ENCODE measurements around the gene NUB1.

Gene NUB1

DNA sequence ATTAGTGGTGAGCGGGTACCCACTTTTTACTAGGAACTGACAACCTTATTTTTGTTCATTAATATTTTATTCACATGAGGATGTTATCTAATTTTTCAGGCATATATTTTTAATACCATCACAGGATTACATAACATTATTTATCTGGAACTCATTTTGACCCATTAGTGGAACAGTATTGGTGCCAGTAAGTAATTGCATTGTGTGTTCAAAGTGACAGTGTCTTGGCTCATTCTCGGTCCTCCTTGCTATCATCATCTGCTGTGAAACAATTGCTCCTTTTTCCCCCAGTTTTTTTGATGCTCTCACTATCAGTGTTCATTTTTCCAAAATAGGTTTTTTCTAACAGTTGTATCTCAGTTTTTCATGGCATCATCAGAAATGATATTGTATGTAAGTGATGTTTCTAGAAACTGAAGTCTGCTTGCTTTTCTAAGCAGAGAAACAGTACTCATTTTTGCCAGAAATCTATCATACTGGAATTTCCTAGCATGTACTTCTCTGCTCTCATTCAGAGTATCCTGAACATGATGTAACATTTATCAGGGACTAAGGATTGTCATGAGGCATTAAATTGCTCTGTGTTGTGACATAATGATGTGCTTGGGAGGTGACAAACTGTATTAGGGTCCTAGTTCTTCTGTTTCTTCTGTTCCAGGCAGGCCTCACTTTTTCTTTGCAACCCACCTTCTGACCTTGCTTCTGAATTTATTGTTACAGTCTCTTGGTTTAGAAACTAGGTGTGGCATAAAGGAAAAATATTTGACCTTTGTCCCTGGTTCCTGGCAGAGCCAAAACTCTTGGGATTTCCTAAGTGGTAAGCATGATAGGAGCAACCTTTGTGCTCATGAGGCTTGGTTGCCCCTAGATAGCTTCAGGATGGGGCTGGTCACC is 4.2 kb downstream of the NUB1 start:
- no peak for FAIRE-seq
- TF ChIP-seq, protein P1, sequence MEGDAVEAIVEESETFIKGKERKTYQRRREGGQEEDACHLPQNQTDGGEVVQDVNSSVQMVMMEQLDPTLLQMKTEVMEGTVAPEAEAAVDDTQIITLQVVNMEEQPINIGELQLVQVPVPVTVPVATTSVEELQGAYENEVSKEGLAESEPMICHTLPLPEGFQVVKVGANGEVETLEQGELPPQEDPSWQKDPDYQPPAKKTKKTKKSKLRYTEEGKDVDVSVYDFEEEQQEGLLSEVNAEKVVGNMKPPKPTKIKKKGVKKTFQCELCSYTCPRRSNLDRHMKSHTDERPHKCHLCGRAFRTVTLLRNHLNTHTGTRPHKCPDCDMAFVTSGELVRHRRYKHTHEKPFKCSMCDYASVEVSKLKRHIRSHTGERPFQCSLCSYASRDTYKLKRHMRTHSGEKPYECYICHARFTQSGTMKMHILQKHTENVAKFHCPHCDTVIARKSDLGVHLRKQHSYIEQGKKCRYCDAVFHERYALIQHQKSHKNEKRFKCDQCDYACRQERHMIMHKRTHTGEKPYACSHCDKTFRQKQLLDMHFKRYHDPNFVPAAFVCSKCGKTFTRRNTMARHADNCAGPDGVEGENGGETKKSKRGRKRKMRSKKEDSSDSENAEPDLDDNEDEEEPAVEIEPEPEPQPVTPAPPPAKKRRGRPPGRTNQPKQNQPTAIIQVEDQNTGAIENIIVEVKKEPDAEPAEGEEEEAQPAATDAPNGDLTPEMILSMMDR (IDR thresholded peaks at IDR 0.05; ENCODE audit: insufficient read depth, missing control alignments) = no peak
- no peak for DNase-seq (ENCODE audit: insufficient read length, low spot score)

DNA sequence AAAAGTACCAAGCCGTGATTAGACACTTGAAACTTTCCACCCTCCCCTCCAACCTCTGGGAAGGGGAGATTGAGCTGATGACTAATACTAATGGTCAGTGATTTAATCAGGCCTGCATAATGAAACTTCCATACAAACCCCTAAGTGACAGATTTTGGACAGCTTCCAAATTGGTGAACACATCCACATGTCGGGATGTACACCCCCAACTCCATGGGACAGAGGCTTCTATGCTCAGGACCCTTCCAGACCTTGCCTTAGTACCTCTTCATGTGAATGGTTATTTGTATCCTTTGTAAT is 4.8 kb downstream of the NUB1 start:
- DNase-seq (ENCODE audit: insufficient read length, low spot score) = no peak
- no peak for FAIRE-seq

DNA sequence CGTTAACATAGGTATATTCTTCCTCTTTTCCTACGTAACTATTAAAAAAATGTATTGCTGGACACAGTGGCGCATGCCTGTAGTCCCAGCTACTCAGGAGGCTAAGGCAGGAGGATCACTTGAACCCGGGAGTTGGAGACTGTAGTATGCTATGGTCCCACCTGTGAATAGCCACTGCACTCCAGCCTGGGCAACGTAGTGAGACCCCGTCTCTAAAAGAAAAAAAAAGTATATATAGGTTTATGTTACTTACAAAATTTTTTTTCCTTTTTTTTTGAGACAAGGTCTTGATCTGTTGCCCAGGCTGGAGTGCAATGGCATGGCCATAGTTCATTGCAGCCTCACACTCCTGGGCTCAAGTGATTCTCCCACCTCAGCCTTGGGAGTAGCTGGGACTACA is 5.6 kb downstream of the NUB1 start:
- TF ChIP-seq, protein P1 (IDR thresholded peaks at IDR 0.05; ENCODE audit: insufficient read depth, missing control alignments) = no peak
- no peak for DNase-seq (ENCODE audit: insufficient read length, low spot score)
- FAIRE-seq = no peak

More for the DNA sequence above, 4.8 kb downstream of the NUB1 start:
- TF ChIP-seq, protein P1 (IDR thresholded peaks at IDR 0.05; ENCODE audit: insufficient read depth, missing control alignments) = no peak

DNA sequence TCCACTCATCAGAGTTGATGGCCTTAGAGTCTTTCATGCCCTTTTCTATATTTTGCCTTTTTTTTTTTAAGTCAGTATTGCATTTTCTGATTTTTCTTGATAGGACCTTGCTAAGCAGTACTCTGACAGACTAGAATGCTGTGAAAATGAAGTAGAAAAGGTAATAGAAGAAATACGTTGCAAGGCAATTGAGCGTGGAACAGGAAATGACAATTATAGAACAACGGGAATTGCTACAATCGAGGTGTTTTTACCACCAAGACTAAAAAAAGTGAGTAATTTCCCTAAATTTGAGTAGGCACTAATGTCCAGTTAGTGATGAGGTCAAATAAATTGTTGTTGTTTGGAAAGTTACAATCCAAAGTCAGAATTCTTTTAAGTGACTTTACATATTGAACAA is 7.4 kb downstream of the NUB1 start:
- TF ChIP-seq, protein P1 (IDR thresholded peaks at IDR 0.05; ENCODE audit: insufficient read depth, missing control alignments) = no peak
- no peak for FAIRE-seq
- no peak for DNase-seq (ENCODE audit: insufficient read length, low spot score)

DNA sequence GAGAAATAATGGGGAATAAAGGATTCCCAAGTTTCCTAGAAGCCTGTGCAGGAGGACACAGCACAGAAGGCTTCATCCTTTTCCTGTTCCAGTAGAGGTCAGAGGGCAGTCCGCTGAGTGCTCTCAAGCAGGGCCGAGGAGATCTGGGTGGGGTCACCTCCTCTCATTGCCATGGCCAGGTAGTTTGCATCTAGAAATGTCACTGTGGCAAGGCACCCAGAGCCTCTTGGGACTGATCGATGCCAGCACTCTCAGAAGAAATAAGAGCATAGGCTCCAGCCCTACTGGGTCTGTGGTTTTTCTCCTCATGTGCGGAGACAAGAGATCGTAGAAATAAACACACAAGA is 7.9 kb downstream of the NUB1 start:
- no peak for FAIRE-seq
- DNase-seq (ENCODE audit: insufficient read length, low spot score) = no peak
- TF ChIP-seq, protein P1 (IDR thresholded peaks at IDR 0.05; ENCODE audit: insufficient read depth, missing control alignments) = no peak

DNA sequence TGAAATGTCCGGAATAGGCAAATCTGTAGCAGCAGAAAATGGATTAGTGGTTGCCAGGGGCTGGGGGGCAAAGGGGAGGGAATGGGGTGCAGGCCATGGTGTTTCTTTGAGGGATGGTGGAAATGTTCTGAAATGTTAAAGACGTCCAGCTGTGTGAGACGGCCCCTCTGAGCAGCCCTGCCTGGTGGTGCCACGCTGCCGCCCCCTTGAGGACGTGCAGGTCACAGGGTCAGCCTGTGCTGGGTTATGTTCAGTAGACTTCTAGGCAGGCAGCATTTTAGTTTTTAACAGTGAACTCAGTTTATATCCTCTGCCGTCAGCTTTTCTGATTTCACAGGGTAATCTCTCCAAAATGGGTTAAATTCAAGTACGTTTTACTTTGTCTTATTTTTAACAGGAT is 9.4 kb downstream of the NUB1 start:
- DNase-seq (ENCODE audit: insufficient read length, low spot score) (no peak), FAIRE-seq (no peak)
- TF ChIP-seq, protein P1 (IDR thresholded peaks at IDR 0.05; ENCODE audit: insufficient read depth, missing control alignments) = peak; percentile 23

DNA sequence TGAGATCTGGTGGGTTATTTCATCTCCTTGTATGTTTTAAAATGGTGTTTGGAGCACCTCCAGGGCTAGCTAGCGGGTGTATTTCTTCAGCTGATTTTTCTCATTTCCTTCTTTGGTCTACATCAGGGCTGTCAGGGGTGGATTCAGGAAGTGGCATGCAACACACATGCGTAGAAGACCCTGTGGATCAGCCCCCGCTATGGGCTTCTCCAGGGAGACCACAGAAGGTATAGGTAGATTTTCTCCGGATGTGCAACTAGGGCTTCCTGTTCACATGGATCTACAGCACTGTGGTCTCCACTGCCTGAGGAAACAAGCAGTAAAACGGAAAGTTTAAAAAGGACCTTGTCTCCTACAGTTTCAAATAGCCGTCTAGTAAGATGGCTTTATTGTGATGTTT is 10.4 kb downstream of the NUB1 start:
- no peak for FAIRE-seq
- TF ChIP-seq, protein P1 (IDR thresholded peaks at IDR 0.05; ENCODE audit: insufficient read depth, missing control alignments) = no peak
- no peak for DNase-seq (ENCODE audit: insufficient read length, low spot score)

Data from D721Med (cell line).